Activated CD4-positive, alpha-beta T cell treated with anti-CD3 and anti-CD28 coated beads, Interleukin-2, amount 50 U/mL, for 24 hours (primary cell): ENCODE results near the gene BRINP2.
"Not testable (repeated sequence)": the region's sequence is repeated elsewhere in the genome, so short reads cannot be mapped to it uniquely, and the experiment has no call there.

ENCODE experiments used
- DNase-seq, 2 donors: peaks; one replicate each; pipeline ENCODE4 v3.0.0-alpha.2; 2020; ENCODE audit warnings: low read depth in 1 of 2, low spot score in 1 of 2

The BRINP2 gene

DNA sequence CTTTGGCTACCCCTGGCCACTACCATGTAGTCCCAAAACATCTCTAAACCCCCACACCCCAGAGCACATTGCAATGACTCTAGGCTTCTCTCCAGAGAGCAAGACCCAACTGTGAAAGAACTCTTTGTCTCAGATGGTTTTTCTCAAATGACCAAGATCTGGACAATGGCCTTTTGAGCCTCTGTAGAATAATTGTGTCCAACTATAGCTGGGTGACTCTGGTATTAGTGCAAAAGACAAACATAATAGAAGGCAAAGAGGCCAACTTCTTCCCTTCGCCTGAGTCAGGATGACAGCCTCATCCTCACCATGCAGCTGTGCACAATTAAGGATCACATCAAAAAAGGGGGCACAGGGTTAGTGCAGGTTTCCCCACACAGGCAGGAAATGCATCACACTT, 139.6 kb downstream of the BRINP2 start:
- no peak for DNase-seq

DNA sequence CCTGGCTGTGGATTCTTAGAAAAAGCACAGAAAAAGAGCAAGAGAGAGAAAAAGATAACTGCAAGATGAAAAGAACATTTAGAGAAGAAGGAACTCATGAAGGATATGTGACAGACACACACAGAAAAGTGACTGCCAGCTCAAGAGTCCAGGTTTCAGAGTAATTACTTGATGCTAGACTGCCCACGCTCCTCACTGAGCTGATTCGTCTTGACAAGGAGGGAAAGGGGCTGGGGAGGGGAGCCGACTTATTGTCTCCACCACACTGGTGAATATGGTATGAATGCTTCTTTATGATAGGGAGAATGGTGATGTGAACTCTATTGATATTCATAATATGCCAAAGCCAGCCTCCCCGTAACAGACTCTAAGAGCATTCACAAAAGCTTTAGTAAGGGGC, 140.4 kb downstream of the BRINP2 start:
- no peak for DNase-seq

DNA sequence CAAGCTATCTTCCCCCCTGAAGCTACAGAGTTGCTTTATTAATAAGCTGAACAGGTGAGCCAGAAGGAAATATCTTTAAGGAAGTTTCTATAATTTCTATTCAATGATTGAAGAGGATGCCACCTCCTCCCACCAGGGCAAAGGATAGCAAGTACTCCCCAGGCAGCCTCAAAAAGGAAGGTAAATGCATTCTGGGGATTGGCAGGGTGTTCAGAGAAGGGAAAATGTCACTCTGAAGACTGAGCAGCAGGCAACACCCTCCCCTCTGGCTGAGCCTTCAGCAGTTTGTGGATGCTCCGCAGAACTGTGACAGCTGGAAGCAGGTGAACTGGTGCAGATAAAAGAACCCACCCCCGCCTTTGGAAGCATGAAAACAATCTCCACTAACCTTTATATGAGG, 140.8 kb downstream of the BRINP2 start:
- no peak for DNase-seq

DNA sequence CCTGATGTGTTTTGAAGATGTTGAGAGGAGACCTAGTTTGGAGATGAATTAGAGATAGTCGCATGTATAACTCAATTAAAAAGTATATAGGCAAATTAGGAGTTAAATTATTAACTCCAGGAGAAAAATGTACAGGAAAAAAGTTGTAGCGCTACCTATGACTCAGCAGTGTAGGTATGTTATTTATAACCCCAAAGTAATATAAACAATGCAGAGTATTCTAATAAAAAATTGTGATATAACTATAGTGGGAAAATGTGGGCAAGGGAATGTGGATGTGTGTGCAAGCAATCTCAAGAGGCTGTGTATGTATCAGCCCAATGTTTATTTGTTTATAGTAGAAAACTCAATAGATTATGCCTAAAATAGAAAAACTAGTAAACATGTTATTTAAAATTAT, 144.5 kb downstream of the BRINP2 start:
- DNase-seq = no peak

DNA sequence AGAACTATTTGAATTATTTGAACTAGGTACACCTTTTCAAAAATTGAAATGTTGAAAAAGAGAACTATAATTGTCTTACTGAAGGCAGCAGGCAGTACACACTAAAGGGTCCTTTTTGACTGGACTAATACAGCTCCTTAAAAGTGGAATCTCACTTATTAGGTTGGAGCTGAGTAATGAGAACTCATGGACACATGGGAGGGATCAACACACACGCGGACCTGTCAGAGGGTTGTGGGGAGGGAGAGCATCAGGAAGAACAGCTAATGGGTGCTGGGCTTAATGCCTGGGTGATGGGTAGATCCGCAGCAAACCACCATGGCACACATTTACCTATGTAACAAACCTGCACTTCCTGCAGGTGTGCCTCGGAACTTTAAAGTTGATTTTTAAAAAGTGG, 145.0 kb downstream of the BRINP2 start:
- no peak for DNase-seq

DNA sequence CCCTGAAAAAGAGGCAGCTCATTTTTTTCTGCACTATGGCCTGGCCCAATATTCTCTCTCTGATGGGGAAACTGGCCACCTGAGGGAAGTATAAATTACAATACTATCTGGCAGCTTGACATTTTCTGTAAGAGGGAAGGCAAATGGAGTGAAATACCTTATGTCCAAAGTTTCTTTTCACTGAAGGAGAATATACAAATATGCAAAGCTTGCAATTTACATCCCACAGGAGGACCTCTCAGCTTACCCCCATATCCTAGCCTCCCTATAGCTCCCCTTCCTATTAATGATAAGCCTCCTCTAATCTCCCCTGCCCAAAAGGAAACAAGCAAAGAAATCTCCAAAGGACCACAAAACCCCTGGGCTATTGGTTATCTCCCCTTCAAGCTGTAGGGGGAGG, 150.7 kb downstream of the BRINP2 start:
- not testable (repeated sequence) for DNase-seq

DNA sequence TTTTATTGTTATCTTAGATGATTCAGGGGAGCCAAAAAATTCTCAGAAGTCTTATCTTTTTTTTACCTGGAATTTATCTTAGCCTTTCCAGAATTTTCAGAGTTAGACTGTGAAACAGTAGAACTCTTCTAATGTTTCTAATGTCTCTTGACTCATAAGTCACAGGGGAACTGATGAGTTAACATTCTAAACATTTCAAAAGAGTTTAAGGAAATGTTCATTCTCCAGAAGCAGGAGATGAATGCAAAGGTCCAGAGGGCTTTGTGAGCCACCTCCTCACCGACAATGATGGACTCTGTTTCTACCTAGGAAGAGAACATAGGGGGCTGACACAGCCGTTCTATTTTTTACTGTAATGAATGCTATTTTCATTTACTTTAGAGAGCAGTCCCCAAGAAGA, 157.5 kb downstream of the BRINP2 start:
- no peak for DNase-seq

DNA sequence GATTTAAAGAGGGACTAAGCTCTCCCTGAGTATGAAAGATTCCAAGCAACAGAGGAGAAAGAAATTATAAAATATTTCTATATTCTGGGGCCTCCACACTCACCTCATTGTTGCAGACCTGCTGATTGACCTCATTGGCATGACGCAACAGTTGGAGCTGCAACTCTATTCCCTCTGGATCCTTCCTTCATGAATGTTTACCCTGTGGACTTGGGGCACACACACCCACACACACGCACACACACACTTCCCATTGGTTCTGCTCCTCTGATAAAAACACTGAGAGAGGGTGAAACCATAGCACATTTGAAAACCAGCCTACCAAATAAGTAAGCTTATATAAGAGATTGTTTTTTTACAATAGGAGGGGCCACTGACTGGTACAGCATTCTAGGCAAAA, 159.1 kb downstream of the BRINP2 start:
- no peak for DNase-seq
